Measurements from ENCODE around the gene STK10. TPM values are rescaled to one million over a fixed set of nuclear protein-coding genes. Genes with fewer than 3 reads are reported as not detected.

STK10 gene
- total and polyA plus RNA-seq, 9 of the 15 experiments (the other 6 are each of a cell fraction or from before 2014, with no cell fraction given), result 0.30 to 6.7 (median 2.4) TPM

DNA sequence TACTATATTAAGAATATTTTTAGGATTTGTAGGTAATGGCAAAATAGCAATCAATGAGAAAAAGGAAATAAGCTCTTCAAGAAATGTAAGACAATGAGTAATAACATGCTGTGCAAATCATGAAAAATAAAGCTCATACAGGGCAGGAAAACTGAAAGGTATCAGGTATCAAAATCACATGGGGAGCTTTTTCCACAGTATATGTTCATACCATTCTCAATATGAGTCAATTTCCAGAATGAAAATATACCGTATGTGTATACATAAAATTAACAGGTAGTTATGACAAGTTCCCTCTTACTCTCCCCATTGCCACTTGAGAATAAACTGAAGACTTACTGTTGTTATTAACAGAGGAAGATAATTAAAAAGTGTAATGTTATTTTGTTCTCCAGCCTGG lies 41.9 kb upstream of the STK10 start:
- no peak overlapping the region for H3K27ac ChIP-seq (ENCODE audit: extremely low read depth, low read depth, low read length)
- in situ Hi-C loops (cut with MboI), result no loop called here
- WGBS (ENCODE audit: insufficient coverage, low coverage, missing lambda C conversion rate), result 0% methylated on average over 1 of the region's 1 CpG
- ChIA-PET CTCF (ENCODE audit: low intra/inter-chr PET ratio) (no interaction called here), POLR2A (no interaction called here)
- no peaks in the 10 kb centered on the region for H3K9me1 ChIP-seq (ENCODE audit: control insufficient read depth, insufficient read depth, low read length)
- no peaks in the 10 kb centered on the region for H3K36me3 ChIP-seq (ENCODE audit: control insufficient read depth, insufficient read depth, low read length)
- no peak for DNase-seq (ENCODE audit: extremely low read depth in 1 of 4, low spot score in 3 of 4)
- no peaks in the 10 kb centered on the region for H3K4me1 ChIP-seq (replicated peaks in 1 of 2; ENCODE audit: control insufficient read depth in 2 of 2, insufficient read depth in 2 of 2, low read length in 2 of 2)
- H3K9me3 ChIP-seq (replicated peaks; ENCODE audit: control insufficient read depth, insufficient read depth, low read depth, low read length), result no peaks in the 10 kb centered on the region
- no peaks in the 10 kb centered on the region; the same call in 1 of the 2 replicates for H4K20me1 ChIP-seq (replicated peaks; ENCODE audit: control insufficient read depth, insufficient read depth, low read length)
- H3K79me2 ChIP-seq (ENCODE audit: control insufficient read depth, insufficient read depth, low read length), result no peaks in the 10 kb centered on the region
- BruUV-seq (replicated peaks), result no TSS peak
- intact Hi-C loops (cut with micrococcal nuclease), result no loop called here
- H2AFZ ChIP-seq (ENCODE audit: low read depth, low read length), result no peak overlapping the region
- FAIRE-seq, result no peak
- no peak for TF ChIP-seq TARDBP (IDR thresholded peaks at IDR 0.05)
- TF ChIP-seq, protein P1, sequence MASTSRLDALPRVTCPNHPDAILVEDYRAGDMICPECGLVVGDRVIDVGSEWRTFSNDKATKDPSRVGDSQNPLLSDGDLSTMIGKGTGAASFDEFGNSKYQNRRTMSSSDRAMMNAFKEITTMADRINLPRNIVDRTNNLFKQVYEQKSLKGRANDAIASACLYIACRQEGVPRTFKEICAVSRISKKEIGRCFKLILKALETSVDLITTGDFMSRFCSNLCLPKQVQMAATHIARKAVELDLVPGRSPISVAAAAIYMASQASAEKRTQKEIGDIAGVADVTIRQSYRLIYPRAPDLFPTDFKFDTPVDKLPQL (IDR thresholded peaks at IDR 0.05; ENCODE audit: extremely low read depth, insufficient read length), result no peak
- TF ChIP-seq, protein P2, sequence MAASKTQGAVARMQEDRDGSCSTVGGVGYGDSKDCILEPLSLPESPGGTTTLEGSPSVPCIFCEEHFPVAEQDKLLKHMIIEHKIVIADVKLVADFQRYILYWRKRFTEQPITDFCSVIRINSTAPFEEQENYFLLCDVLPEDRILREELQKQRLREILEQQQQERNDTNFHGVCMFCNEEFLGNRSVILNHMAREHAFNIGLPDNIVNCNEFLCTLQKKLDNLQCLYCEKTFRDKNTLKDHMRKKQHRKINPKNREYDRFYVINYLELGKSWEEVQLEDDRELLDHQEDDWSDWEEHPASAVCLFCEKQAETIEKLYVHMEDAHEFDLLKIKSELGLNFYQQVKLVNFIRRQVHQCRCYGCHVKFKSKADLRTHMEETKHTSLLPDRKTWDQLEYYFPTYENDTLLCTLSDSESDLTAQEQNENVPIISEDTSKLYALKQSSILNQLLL (CRISPR knock-in tag; IDR thresholded peaks at IDR 0.05; ENCODE audit: borderline replicate concordance), result no peak
- no peak for TF ChIP-seq MAFK (IDR thresholded peaks at IDR 0.05; ENCODE audit: low read length)
- H3K9ac ChIP-seq (ENCODE audit: insufficient read depth in 1 of 2, low read depth in 2 of 2, low read length in 2 of 2), result no peak overlapping the region
- peaks cover 6 to 12% of the 10 kb centered on the region in 2 experiments; a peak in 3 of 5 replicates for H3K27me3 ChIP-seq (ENCODE audit: control insufficient read depth in 2 of 2, insufficient read depth in 2 of 2, low read length in 2 of 2)
- no peak for ATAC-seq
- H3K4me2 ChIP-seq (ENCODE audit: insufficient read depth, low read length), result no peak overlapping the region
- H3K4me3 ChIP-seq, result no peak overlapping the region

DNA sequence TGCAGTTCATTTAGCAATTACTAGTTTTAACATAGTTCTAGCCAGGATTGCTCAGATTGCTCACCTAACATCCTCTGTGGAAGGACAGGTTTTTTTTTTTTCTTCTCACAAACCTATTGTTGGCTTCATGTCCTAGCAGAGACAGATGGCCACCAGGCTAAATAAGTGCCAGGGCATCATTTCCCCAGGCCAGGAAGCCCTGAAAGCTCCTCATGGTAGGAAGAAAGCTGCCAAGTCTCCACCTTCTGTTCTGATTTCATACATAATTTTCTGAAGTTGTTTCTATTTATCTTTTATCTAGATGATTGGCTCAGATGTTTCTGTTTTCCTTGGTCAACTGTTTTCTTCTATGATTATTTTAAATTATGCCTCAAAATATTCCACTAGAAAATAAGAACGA lies 37.0 kb upstream of the STK10 start:
- Histone ChIP-seq H3K36me3 (ENCODE audit: control insufficient read depth, insufficient read depth, low read length) (no peaks in the 10 kb centered on the region), H3K27me3 (ENCODE audit: control insufficient read depth in 2 of 2, insufficient read depth in 2 of 2, low read length in 2 of 2) (peaks cover 0 to 2% of the 10 kb centered on the region in 2 experiments; a peak in 1 of 5 replicates), H2AFZ (ENCODE audit: low read depth, low read length) (no peak overlapping the region), H3K79me2 (ENCODE audit: control insufficient read depth, insufficient read depth, low read length) (no peaks in the 10 kb centered on the region), H3K9me3 (replicated peaks; ENCODE audit: control insufficient read depth, insufficient read depth, low read depth, low read length) (no peaks in the 10 kb centered on the region), H4K20me1 (replicated peaks; ENCODE audit: control insufficient read depth, insufficient read depth, low read length) (no peaks in the 10 kb centered on the region; the same call in 1 of the 2 replicates), H3K9ac (ENCODE audit: insufficient read depth in 1 of 2, low read depth in 2 of 2, low read length in 2 of 2) (no peak overlapping the region), H3K27ac (ENCODE audit: extremely low read depth, low read depth, low read length) (no peak overlapping the region), H3K4me2 (ENCODE audit: insufficient read depth, low read length) (no peak overlapping the region), H3K9me1 (ENCODE audit: control insufficient read depth, insufficient read depth, low read length) (no peaks in the 10 kb centered on the region), H3K4me1 (replicated peaks in 1 of 2; ENCODE audit: control insufficient read depth in 2 of 2, insufficient read depth in 2 of 2, low read length in 2 of 2) (no peaks in the 10 kb centered on the region), H3K4me3 (no peak overlapping the region)
- intact Hi-C loops (cut with micrococcal nuclease), result no loop called here
- ATAC-seq (no peak), DNase-seq (ENCODE audit: extremely low read depth in 1 of 4, low spot score in 3 of 4) (no peak), FAIRE-seq (no peak)
- ChIA-PET CTCF (ENCODE audit: low intra/inter-chr PET ratio) (no interaction called here), POLR2A (no interaction called here)
- BruUV-seq (replicated peaks), result no TSS peak
- in situ Hi-C loops (cut with MboI), result no loop called here
- 0% methylated on average over 1 of the region's 1 CpG for WGBS (ENCODE audit: insufficient coverage, low coverage, missing lambda C conversion rate)
- TF ChIP-seq CBFA2T3 (IDR thresholded peaks at IDR 0.05), result no peak
- TF ChIP-seq, protein P3, sequence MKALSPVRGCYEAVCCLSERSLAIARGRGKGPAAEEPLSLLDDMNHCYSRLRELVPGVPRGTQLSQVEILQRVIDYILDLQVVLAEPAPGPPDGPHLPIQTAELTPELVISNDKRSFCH (CRISPR knock-in tag; IDR thresholded peaks at IDR 0.05), result no peak
- TF ChIP-seq, protein P3 (tag; IDR thresholded peaks at IDR 0.05), result no peak
- no peak for TF ChIP-seq SUPT5H (IDR thresholded peaks at IDR 0.05)
- TF ChIP-seq TSC22D4 (tag; IDR thresholded peaks at IDR 0.05), result no peak
- TF ChIP-seq, protein P4, sequence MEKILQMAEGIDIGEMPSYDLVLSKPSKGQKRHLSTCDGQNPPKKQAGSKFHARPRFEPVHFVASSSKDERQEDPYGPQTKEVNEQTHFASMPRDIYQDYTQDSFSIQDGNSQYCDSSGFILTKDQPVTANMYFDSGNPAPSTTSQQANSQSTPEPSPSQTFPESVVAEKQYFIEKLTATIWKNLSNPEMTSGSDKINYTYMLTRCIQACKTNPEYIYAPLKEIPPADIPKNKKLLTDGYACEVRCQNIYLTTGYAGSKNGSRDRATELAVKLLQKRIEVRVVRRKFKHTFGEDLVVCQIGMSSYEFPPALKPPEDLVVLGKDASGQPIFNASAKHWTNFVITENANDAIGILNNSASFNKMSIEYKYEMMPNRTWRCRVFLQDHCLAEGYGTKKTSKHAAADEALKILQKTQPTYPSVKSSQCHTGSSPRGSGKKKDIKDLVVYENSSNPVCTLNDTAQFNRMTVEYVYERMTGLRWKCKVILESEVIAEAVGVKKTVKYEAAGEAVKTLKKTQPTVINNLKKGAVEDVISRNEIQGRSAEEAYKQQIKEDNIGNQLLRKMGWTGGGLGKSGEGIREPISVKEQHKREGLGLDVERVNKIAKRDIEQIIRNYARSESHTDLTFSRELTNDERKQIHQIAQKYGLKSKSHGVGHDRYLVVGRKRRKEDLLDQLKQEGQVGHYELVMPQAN (IDR thresholded peaks at IDR 0.05; ENCODE audit: borderline replicate concordance), result no peak
- TF ChIP-seq, protein P5, sequence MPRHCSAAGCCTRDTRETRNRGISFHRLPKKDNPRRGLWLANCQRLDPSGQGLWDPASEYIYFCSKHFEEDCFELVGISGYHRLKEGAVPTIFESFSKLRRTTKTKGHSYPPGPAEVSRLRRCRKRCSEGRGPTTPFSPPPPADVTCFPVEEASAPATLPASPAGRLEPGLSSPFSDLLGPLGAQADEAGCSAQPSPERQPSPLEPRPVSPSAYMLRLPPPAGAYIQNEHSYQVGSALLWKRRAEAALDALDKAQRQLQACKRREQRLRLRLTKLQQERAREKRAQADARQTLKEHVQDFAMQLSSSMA (CRISPR knock-in tag; IDR thresholded peaks at IDR 0.05), result no peak
- TF ChIP-seq FUS (optimal IDR thresholded peaks at IDR 0.05; ENCODE audit: low read depth, low read length), result no peak
- TF ChIP-seq TARDBP (IDR thresholded peaks at IDR 0.05), result no peak
- TF ChIP-seq XRCC5 (IDR thresholded peaks at IDR 0.05; ENCODE audit: low read depth, low read length), result no peak
